SU-DHL-6 (cell line): ENCODE measurements around the gene GPR137C.

Source experiments
- H2AFZ ChIP-seq: fragments of 200-600 bp; sonication (generic); 2 replicates; pipeline ENCODE4 v1.6.1; 2014; ENCODE audit warnings: low read depth, mild to moderate bottlenecking, moderate library complexity, mixed read lengths, antibody characterized with exemption, low read length; ENCODE audit not compliant: severe bottlenecking
- H3F3A ChIP-seq: fragments of 200-600 bp; shearing (Covaris generic); 2 replicates; pipeline ENCODE4 v1.6.0; 2016; ENCODE audit warnings: antibody characterized with exemption, mild to moderate bottlenecking; ENCODE audit not compliant: insufficient read depth
- H3K27ac ChIP-seq: fragments of 200-600 bp; sonication (generic); 2 replicates; pipeline ENCODE4 v1.5.1; 2016; ENCODE audit warnings: low read depth, mild to moderate bottlenecking, low read length, moderate library complexity, mixed read lengths
- H3K27me3 ChIP-seq: fragments of 200-600 bp; sonication (generic), shearing (Covaris generic); 2 replicates; pipeline ENCODE4 v1.6.0; 2014; ENCODE audit warnings: mild to moderate bottlenecking, low read length
- H3K36me3 ChIP-seq: fragments of 200-600 bp; sonication (generic); 2 replicates; pipeline ENCODE4 v1.6.1; 2014; ENCODE audit warnings: mild to moderate bottlenecking, low read length, mixed read lengths
- H3K4me2 ChIP-seq: fragments of 300-600, 200-600 bp; shearing (Covaris generic), sonication (generic); 2 replicates; pipeline ENCODE4 v1.6.0; 2014; ENCODE audit warnings: low read length, low read depth, mild to moderate bottlenecking; ENCODE audit not compliant: poor library complexity, severe bottlenecking
- H3K4me3 ChIP-seq: fragments of 200-600 bp; sonication (generic); 2 replicates; pipeline ENCODE4 v1.5.1; 2014; ENCODE audit warnings: antibody characterized with exemption, low read length, mild to moderate bottlenecking, mixed read lengths; ENCODE audit not compliant: insufficient read depth, poor library complexity, severe bottlenecking
- H3K79me2 ChIP-seq: fragments of 200-600 bp; sonication (generic); 2 replicates; pipeline ENCODE4 v1.6.1; 2014; ENCODE audit warnings: mild to moderate bottlenecking, low read length, moderate library complexity; ENCODE audit not compliant: insufficient read depth
- H3K9ac ChIP-seq: fragments of 200-600 bp; sonication (generic); 2 replicates; pipeline ENCODE4 v1.7.0; 2014; ENCODE audit warnings: mild to moderate bottlenecking, low read length
- H3K9me2 ChIP-seq: fragments of 200-600 bp; sonication (generic); replicated peaks from 2 replicates; pipeline ENCODE4 v1.6.1; 2014; ENCODE audit warnings: low read length; ENCODE audit not compliant: insufficient read depth
- H3K9me3 ChIP-seq: fragments of 200-600 bp; sonication (generic); 2 replicates; pipeline ENCODE4 v1.6.1; 2014; ENCODE audit warnings: low read length, mixed read lengths; ENCODE audit not compliant: insufficient read depth
- H4K20me1 ChIP-seq: fragments of 200-600 bp; sonication (generic); 2 replicates; pipeline ENCODE4 v1.6.1; 2014; ENCODE audit warnings: low read depth, mild to moderate bottlenecking, antibody characterized with exemption, low read length, moderate library complexity, mixed read lengths
- CTCF ChIP-seq: fragments of 200-600 bp; sonication (generic); IDR thresholded peaks from one replicate; pipeline ENCODE4 v1.5.1; 2017; ENCODE audit warnings: antibody characterized with exemption, mild to moderate bottlenecking, low read length, moderate library complexity; ENCODE audit not compliant: insufficient read depth, poor library complexity, severe bottlenecking
- EZH2phosphoT487 ChIP-seq: fragments of 200-600 bp; sonication (generic), shearing (Covaris generic); conservative IDR thresholded peaks from 2 replicates; pipeline ENCODE4 v1.6.1; 2018; ENCODE audit warnings: mild to moderate bottlenecking, antibody characterized with exemption, low read length, moderate library complexity, mixed read lengths

The GPR137C gene

GRCh38 chr14:52545584-52546317, 6.9 kb upstream of the GPR137C start:
- Histone ChIP-seq H3F3A (peaks cover 21% of the 10 kb centered on the region; the same call in 1 of the 2 replicates), H3K9me2 (no peaks in the 10 kb centered on the region), H2AFZ (no peak overlapping the region), H3K4me2 (peak overlapping the region; percentile 68), H3K4me3 (peak overlapping the region; percentile 35), H3K27ac (peak overlapping the region; percentile 79), H3K9me3 (no peaks in the 10 kb centered on the region), H3K79me2 (peaks cover 73% of the 10 kb centered on the region), H3K27me3 (no peaks in the 10 kb centered on the region), H4K20me1 (no peaks in the 10 kb centered on the region), H3K36me3 (peaks cover 24% of the 10 kb centered on the region), H3K9ac (peak overlapping the region; percentile 38)
- TF ChIP-seq EZH2phosphoT487 (no peak), CTCF (no peak)

- H3K4me2 ChIP-seq, result peak overlapping the region; percentile 68
These were observed 6.3 kb upstream of the GPR137C start for GRCh38 chr14:52546318-52546670.

GRCh38 chr14:52547027-52547426, 5.6 kb upstream of the GPR137C start:
- H3F3A ChIP-seq, result peaks cover 24% of the 10 kb centered on the region
- no peak overlapping the region for H2AFZ ChIP-seq
- no peaks in the 10 kb centered on the region for H3K9me2 ChIP-seq
- no peaks in the 10 kb centered on the region for H3K9me3 ChIP-seq
- H3K4me3 ChIP-seq, result peak overlapping the region; percentile 35
- peaks cover 86% of the 10 kb centered on the region for H3K79me2 ChIP-seq
- peaks cover 16% of the 10 kb centered on the region for H3K36me3 ChIP-seq
- no peaks in the 10 kb centered on the region for H4K20me1 ChIP-seq
- peak overlapping the region; percentile 68 for H3K4me2 ChIP-seq
- TF ChIP-seq EZH2phosphoT487, result no peak
- TF ChIP-seq CTCF, result no peak
- no peaks in the 10 kb centered on the region for H3K27me3 ChIP-seq
- H3K27ac ChIP-seq, result peak overlapping the region; percentile 79
- peak overlapping the region; percentile 38 for H3K9ac ChIP-seq

More at GRCh38 chr14:52546318-52546670, 6.3 kb upstream of the GPR137C start:
- Histone ChIP-seq H3K36me3 (peaks cover 24% of the 10 kb centered on the region), H2AFZ (no peak overlapping the region), H3F3A (peaks cover 21% of the 10 kb centered on the region; the same call in 1 of the 2 replicates), H4K20me1 (no peaks in the 10 kb centered on the region), H3K9me2 (no peaks in the 10 kb centered on the region), H3K9ac (peak overlapping the region; percentile 38), H3K9me3 (no peaks in the 10 kb centered on the region), H3K79me2 (peaks cover 78% of the 10 kb centered on the region), H3K27ac (peak overlapping the region; percentile 79), H3K27me3 (no peaks in the 10 kb centered on the region), H3K4me3 (peak overlapping the region; percentile 35)
- TF ChIP-seq CTCF (no peak), EZH2phosphoT487 (no peak)
